Mesenchymal stem cell (in vitro differentiated cells and primary cell): ENCODE measurements around the gene E2F6.

Experiments
- DNase-seq: peaks from one replicate; pipeline ENCODE4 v3.0.0-alpha.2; 2013
- H2AFZ ChIP-seq: one replicate; pipeline ENCODE4 v1.6.1; 2013; ENCODE audit warnings: low read depth, mild to moderate bottlenecking, control low read depth, inconsistent platforms, low read length, moderate library complexity
- H2AK5ac ChIP-seq: 2 replicates; pipeline ENCODE4 v1.6.1; 2013; ENCODE audit warnings: low read length, moderate library complexity, mild to moderate bottlenecking, inconsistent platforms; ENCODE audit not compliant: severe bottlenecking
- H2BK120ac ChIP-seq: one replicate; pipeline ENCODE4 v1.6.1; 2013; ENCODE audit warnings: low read depth, mild to moderate bottlenecking, inconsistent platforms, low read length, moderate library complexity
- H2BK12ac ChIP-seq, 2 experiments: one replicate each; pipeline ENCODE4 v1.6.1; 2013; ENCODE audit warnings: inconsistent platforms in 2 of 2, low read length in 2 of 2, mild to moderate bottlenecking in 2 of 2, moderate library complexity in 2 of 2, control low read depth in 1 of 2
- H2BK15ac ChIP-seq: one replicate; pipeline ENCODE4 v1.6.1; 2013; ENCODE audit warnings: mild to moderate bottlenecking, low read depth, inconsistent platforms; ENCODE audit not compliant: poor library complexity, severe bottlenecking
- H2BK5ac ChIP-seq: 2 replicates; pipeline ENCODE4 v1.6.1; 2013; ENCODE audit warnings: low read depth, mild to moderate bottlenecking, low read length, control low read depth, inconsistent platforms; ENCODE audit not compliant: poor library complexity, severe bottlenecking
- H3K14ac ChIP-seq, 2 experiments: one replicate each; pipeline ENCODE4 v1.6.1; 2013; ENCODE audit warnings: inconsistent platforms in 2 of 2, low read length in 2 of 2, control low read depth in 1 of 2, mild to moderate bottlenecking in 1 of 2, moderate library complexity in 1 of 2
- H3K18ac ChIP-seq, 2 experiments: one replicate each; pipeline ENCODE4 v1.6.1; 2013; ENCODE audit warnings: inconsistent platforms in 2 of 2, low read length in 2 of 2, control low read depth in 1 of 2, low read depth in 1 of 2, mild to moderate bottlenecking in 1 of 2
- H3K23ac ChIP-seq, 2 experiments: one replicate each; pipeline ENCODE4 v1.6.1; 2013; ENCODE audit warnings: inconsistent platforms in 2 of 2, low read length in 2 of 2, mild to moderate bottlenecking in 2 of 2, moderate library complexity in 2 of 2, control low read depth in 1 of 2
- H3K27ac ChIP-seq: 2 replicates; pipeline ENCODE4 v1.5.1; 2013; ENCODE audit warnings: mild to moderate bottlenecking, moderate library complexity, low read length, control low read depth, inconsistent platforms; ENCODE audit not compliant: poor library complexity, severe bottlenecking
- H3K27me3 ChIP-seq, 2 experiments: 2 replicates each; pipeline versions ENCODE4 v1.6.1 to v1.7.0; 2013; ENCODE audit warnings: low read length in 2 of 2, mild to moderate bottlenecking in 2 of 2, moderate library complexity in 2 of 2, control low read depth in 1 of 2, inconsistent platforms in 1 of 2; ENCODE audit not compliant: control insufficient read depth in 1 of 2, insufficient read depth in 1 of 2
- H3K36me3 ChIP-seq, 2 experiments: 2 replicates each; pipeline versions ENCODE4 v1.6.1 to v1.7.0; 2013; ENCODE audit warnings: low read length in 2 of 2, control low read depth in 1 of 2, inconsistent platforms in 1 of 2, low read depth in 1 of 2, mild to moderate bottlenecking in 1 of 2; ENCODE audit not compliant: insufficient read depth in 2 of 2, control insufficient read depth in 1 of 2
- H3K4ac ChIP-seq, 2 experiments: one replicate each; pipeline ENCODE4 v1.6.1; 2013; ENCODE audit warnings: inconsistent platforms in 2 of 2, low read length in 2 of 2, mild to moderate bottlenecking in 2 of 2, moderate library complexity in 2 of 2, control low read depth in 1 of 2, low read depth in 1 of 2
- H3K4me1 ChIP-seq: 2 replicates; pipeline ENCODE4 v1.6.1; 2013; ENCODE audit warnings: low read depth, low read length, control low read depth; ENCODE audit not compliant: control insufficient read depth, insufficient read depth
- H3K4me2 ChIP-seq: 2 replicates; pipeline ENCODE4 v1.6.1; 2013; ENCODE audit warnings: low read length, mild to moderate bottlenecking, inconsistent platforms; ENCODE audit not compliant: poor library complexity, severe bottlenecking
- H3K4me3 ChIP-seq, 2 experiments: 2 replicates each; pipeline versions ENCODE4 v1.5.1 to v1.7.0; 2013; ENCODE audit warnings: low read length in 2 of 2, mild to moderate bottlenecking in 2 of 2, control low read depth in 1 of 2, low read depth in 1 of 2; ENCODE audit not compliant: insufficient read depth in 1 of 2
- H3K79me1 ChIP-seq: replicated peaks from 2 replicates; pipeline ENCODE4 v1.6.1; 2013; ENCODE audit warnings: mild to moderate bottlenecking, control low read depth, low read length, inconsistent platforms; ENCODE audit not compliant: poor library complexity, severe bottlenecking
- H3K9ac ChIP-seq: 2 replicates; pipeline ENCODE4 v1.7.0; 2013; ENCODE audit warnings: mild to moderate bottlenecking, low read length, moderate library complexity
- H3K9me3 ChIP-seq: 2 replicates; pipeline ENCODE4 v1.7.0; 2013; ENCODE audit warnings: mild to moderate bottlenecking, low read length; ENCODE audit not compliant: control insufficient read depth
- H4K8ac ChIP-seq: one replicate; pipeline ENCODE4 v1.6.1; 2013; ENCODE audit warnings: inconsistent platforms, mild to moderate bottlenecking, low read length, moderate library complexity
- H4K91ac ChIP-seq: one replicate; pipeline ENCODE4 v1.6.1; 2013; ENCODE audit warnings: mild to moderate bottlenecking, low read length, inconsistent platforms
- WGBS: methylation state at CpG from one replicate; pipeline ENCODE4 v1.1.7; 2013; ENCODE audit warnings: mixed read lengths; 5-methylcytosine and 5-hydroxymethylcytosine counted together

The E2F6 gene

GRCh38 chr2:11435036-11435435 is 30.9 kb downstream of the E2F6 start:
- Histone ChIP-seq H3K4me3 (no peak overlapping the region), H3K79me1 (peaks cover 1% of the 10 kb centered on the region), H2AFZ (no peak overlapping the region), H2AK5ac (no peak overlapping the region), H3K27me3 (no peaks in the 10 kb centered on the region), H3K23ac (no peak overlapping the region), H3K4me1 (peaks cover 3% of the 10 kb centered on the region), H2BK5ac (no peak overlapping the region), H3K9me3 (no peaks in the 10 kb centered on the region), H2BK12ac (no peak overlapping the region), H3K14ac (no peak overlapping the region), H3K4me2 (no peak overlapping the region), H2BK15ac (no peak overlapping the region), H3K18ac (no peak overlapping the region), H3K9ac (no peak overlapping the region), H3K27ac (no peak overlapping the region), H2BK120ac (no peak overlapping the region), H4K91ac (no peak overlapping the region), H3K36me3 (peaks cover 3 to 11% of the 10 kb centered on the region in 2 experiments), H4K8ac (no peak overlapping the region), H3K4ac (no peak overlapping the region)
- WGBS, result 96% methylated on average over 8 of the region's 8 CpGs
- no peak for DNase-seq

GRCh38 chr2:11434443-11434842 is 31.5 kb downstream of the E2F6 start:
- H3K9ac ChIP-seq, result no peak overlapping the region
- no peak overlapping the region for H4K91ac ChIP-seq
- H4K8ac ChIP-seq, result no peak overlapping the region
- no peak overlapping the region for H3K4me2 ChIP-seq
- no peak overlapping the region for H3K18ac ChIP-seq
- no peaks in the 10 kb centered on the region for H3K9me3 ChIP-seq
- H3K4me3 ChIP-seq, result no peak overlapping the region
- H3K14ac ChIP-seq, result no peak overlapping the region
- H2BK120ac ChIP-seq, result no peak overlapping the region
- no peak overlapping the region for H2BK5ac ChIP-seq
- no peak overlapping the region for H2AFZ ChIP-seq
- H3K36me3 ChIP-seq, result peaks cover 3 to 8% of the 10 kb centered on the region in 2 experiments
- H2BK12ac ChIP-seq, result no peak overlapping the region
- H3K4me1 ChIP-seq, result peaks cover 3% of the 10 kb centered on the region
- no peak for DNase-seq
- no peak overlapping the region for H2AK5ac ChIP-seq
- H3K23ac ChIP-seq, result no peak overlapping the region
- H3K27ac ChIP-seq, result no peak overlapping the region
- no peaks in the 10 kb centered on the region for H3K27me3 ChIP-seq
- no peak overlapping the region for H2BK15ac ChIP-seq
- no peak overlapping the region for H3K4ac ChIP-seq
- WGBS, result 93% methylated on average over 6 of the region's 7 CpGs
- H3K79me1 ChIP-seq, result no peaks in the 10 kb centered on the region

- H2AFZ ChIP-seq, result no peak overlapping the region
- no peak overlapping the region for H3K23ac ChIP-seq
- H3K4me3 ChIP-seq, result no peak overlapping the region
- H3K36me3 ChIP-seq, result peaks cover 3 to 8% of the 10 kb centered on the region in 2 experiments
- H3K4me1 ChIP-seq, result peaks cover 3% of the 10 kb centered on the region
- H3K9ac ChIP-seq, result no peak overlapping the region
- H3K9me3 ChIP-seq, result no peaks in the 10 kb centered on the region
- no peak overlapping the region for H4K91ac ChIP-seq
- H4K8ac ChIP-seq, result no peak overlapping the region
- H3K18ac ChIP-seq, result no peak overlapping the region
- H3K27ac ChIP-seq, result no peak overlapping the region
- no peak for DNase-seq
- H2BK120ac ChIP-seq, result no peak overlapping the region
- no peak overlapping the region for H2AK5ac ChIP-seq
- no peak overlapping the region for H2BK15ac ChIP-seq
- H3K4me2 ChIP-seq, result no peak overlapping the region
- 100% methylated on average over 2 of the region's 5 CpGs for WGBS
- no peak overlapping the region for H3K14ac ChIP-seq
- H3K27me3 ChIP-seq, result no peaks in the 10 kb centered on the region
- no peak overlapping the region for H3K4ac ChIP-seq
- H2BK12ac ChIP-seq, result no peak overlapping the region
- H3K79me1 ChIP-seq, result no peaks in the 10 kb centered on the region
- no peak overlapping the region for H2BK5ac ChIP-seq
Observed at GRCh38 chr2:11433822-11434221, 32.1 kb downstream of the E2F6 start.

GRCh38 chr2:11430729-11431128 is 35.2 kb downstream of the E2F6 start:
- WGBS, result 98% methylated on average over 5 of the region's 5 CpGs
- H3K79me1 ChIP-seq, result no peaks in the 10 kb centered on the region

More at GRCh38 chr2:11430729-11431128, 35.2 kb downstream of the E2F6 start:
- no peak overlapping the region for H3K23ac ChIP-seq
- H3K18ac ChIP-seq, result no peak overlapping the region
- H2BK120ac ChIP-seq, result no peak overlapping the region
- peaks cover 3% of the 10 kb centered on the region for H3K4me1 ChIP-seq
- H3K4me3 ChIP-seq, result no peak overlapping the region
- no peaks in the 10 kb centered on the region for H3K9me3 ChIP-seq
- H3K4me2 ChIP-seq, result no peak overlapping the region
- H4K91ac ChIP-seq, result no peak overlapping the region
- no peak overlapping the region for H2AK5ac ChIP-seq
- H3K4ac ChIP-seq, result no peak overlapping the region
- no peak overlapping the region for H2BK15ac ChIP-seq
- no peak overlapping the region for H3K27ac ChIP-seq
- H3K27me3 ChIP-seq, result no peaks in the 10 kb centered on the region
- H4K8ac ChIP-seq, result no peak overlapping the region
- no peak overlapping the region for H3K9ac ChIP-seq
- no peak overlapping the region for H3K14ac ChIP-seq
- peaks cover 3% of the 10 kb centered on the region in 2 experiments for H3K36me3 ChIP-seq
- no peak overlapping the region for H2AFZ ChIP-seq
- no peak overlapping the region for H2BK5ac ChIP-seq
- no peak for DNase-seq
- no peak overlapping the region for H2BK12ac ChIP-seq
